IPS-18c (cell line): ENCODE results near the gene JAZF1.

ENCODE experiments used
- H3K4me3 ChIP-seq: 2 replicates; pipeline ENCODE4 v1.7.0; 2013; ENCODE audit warnings: low read depth, mild to moderate bottlenecking, low read length, moderate library complexity; ENCODE audit not compliant: insufficient read depth
- H3K9me3 ChIP-seq: one replicate; pipeline ENCODE4 v1.6.1; 2013; ENCODE audit warnings: mild to moderate bottlenecking, low read length, moderate library complexity; ENCODE audit not compliant: control insufficient read depth, insufficient read depth

The JAZF1 gene

DNA sequence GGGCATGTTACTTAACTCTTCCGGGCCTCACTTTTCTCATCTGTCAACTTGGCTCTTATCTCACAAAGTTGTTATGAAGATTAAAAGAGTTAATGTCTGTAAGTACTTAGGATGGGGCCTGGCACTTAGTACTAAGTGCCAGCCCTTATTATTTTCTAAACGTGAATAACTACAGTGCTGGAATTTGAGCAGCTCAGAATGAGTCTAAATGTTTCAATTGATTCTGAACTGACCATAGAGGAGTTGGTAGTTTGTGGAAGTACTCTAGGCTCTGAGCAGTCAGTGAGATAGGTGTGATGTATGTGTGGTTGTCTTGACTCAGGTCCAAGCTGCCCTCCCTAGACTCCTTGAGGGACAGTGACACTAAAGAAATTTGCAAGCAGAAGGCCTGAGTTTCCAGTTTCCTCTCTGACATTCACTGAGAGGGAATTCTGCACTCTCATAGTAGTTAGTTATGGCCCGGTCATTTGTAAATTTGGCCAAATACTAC lies 18.5 kb upstream of the JAZF1 start:
- Histone ChIP-seq H3K4me3 (no peak overlapping the region), H3K9me3 (no peaks in the 10 kb centered on the region)

DNA sequence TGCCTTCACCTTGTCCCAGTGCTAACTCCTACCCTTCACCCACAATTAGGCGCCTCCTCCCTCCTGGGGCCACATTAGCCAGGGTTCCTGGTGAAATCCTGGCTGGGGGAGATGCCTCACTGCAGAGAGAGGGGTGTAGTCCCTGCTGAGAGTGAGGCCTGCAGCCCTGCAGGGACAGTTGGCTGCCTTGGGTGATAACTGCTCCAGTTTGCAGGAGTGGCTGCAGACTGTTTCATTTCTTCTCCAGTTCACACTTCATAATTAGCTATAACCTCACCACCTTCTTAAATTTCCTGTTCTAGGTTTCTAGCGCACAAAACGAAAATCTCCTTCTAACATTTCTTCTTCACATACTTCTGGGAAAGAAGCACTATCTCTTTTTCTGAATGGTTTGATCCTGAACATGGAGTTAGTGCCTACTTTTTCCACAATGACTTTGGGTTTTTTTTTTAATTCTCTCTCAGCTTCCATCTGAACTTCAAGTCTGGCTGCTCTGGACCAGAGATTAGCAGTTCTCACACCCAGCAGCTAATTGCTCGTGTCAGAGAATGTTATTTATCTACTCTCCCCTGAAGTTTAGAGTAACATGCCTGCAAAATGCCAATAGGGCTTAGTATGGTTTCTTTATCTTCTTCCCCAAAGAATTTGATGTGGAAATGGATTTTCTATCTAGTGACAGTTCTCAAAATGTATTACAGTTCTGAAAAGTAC lies 15.5 kb upstream of the JAZF1 start:
- no peaks in the 10 kb centered on the region for H3K9me3 ChIP-seq

DNA sequence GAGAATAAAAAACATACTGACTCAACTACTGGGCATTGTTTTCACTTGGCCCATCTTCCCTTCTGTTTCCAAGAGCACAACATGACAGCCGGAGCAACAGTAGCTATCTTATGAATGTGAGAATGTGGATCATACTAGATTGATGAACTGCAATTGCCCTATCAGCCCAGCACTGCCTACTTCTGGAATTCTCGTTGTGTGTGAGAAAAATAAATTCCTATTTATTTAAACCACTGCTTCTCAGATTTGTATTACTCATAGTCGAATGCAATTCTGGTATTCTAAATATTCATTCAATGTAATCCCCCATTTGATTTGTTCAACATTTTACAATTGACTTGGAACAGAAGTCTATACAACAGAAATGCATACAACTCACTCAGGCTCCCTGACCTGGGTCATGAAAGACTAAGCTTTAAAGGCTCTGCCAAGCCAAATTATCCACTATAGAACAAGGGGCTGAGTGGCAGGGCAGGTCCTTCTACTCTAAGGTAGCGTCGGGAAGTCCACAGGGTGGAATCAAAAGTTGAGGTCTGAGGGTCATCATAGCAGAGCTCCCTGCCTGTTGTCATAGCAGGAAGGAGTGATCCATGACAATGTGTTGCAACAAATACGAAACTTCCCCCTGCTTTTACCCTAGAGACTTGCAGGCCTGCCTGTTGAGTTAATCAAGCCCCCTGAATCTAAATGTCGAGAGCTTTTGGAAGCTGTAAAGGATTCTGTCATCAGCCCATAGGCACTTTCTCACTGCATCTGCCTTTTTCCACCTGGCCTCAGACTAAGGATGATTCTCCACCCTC lies 12.4 kb upstream of the JAZF1 start:
- no peak overlapping the region for H3K4me3 ChIP-seq
- H3K9me3 ChIP-seq = no peaks in the 10 kb centered on the region

More for the DNA sequence above, 15.5 kb upstream of the JAZF1 start:
- H3K4me3 ChIP-seq = no peak overlapping the region

DNA sequence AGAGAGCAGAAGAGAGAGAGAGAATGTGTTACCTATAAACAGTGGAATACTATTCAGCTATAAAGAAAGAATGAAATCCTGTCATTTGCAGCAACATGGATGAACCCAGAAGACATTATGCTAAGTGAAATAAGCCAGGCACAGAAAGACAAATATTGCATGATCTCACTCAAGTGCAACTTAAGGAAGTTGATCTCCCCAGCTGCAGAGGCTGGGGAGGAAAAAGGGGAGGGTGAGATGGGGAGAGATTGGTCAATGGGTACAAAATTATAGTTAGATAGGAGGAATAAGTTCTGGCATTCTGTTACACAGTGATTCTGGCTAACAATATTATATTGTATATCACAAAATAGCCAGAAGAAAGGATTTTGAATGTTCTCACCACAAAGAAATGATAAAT lies 11.2 kb upstream of the JAZF1 start:
- H3K9me3 ChIP-seq = no peaks in the 10 kb centered on the region
- no peak overlapping the region for H3K4me3 ChIP-seq

DNA sequence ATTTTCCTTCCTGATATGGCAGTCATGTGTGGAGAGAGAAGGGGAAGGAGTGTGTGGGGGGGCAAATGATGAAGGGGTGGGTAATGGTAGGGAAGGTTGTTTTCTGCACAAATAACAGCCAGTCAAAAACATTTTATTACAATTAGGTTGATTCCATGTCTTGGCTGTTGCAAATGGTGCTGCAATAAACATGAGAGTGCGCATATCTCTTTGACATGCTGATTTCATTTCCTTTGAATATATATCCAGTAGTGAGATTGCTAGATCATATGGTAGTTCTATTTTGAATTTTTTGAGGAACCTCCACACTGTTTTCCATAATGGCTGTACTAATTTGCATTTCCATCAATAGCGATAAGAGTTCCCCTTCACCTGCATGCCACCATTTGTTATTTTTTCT lies 10.6 kb upstream of the JAZF1 start:
- H3K9me3 ChIP-seq = no peaks in the 10 kb centered on the region
- H3K4me3 ChIP-seq = no peak overlapping the region

DNA sequence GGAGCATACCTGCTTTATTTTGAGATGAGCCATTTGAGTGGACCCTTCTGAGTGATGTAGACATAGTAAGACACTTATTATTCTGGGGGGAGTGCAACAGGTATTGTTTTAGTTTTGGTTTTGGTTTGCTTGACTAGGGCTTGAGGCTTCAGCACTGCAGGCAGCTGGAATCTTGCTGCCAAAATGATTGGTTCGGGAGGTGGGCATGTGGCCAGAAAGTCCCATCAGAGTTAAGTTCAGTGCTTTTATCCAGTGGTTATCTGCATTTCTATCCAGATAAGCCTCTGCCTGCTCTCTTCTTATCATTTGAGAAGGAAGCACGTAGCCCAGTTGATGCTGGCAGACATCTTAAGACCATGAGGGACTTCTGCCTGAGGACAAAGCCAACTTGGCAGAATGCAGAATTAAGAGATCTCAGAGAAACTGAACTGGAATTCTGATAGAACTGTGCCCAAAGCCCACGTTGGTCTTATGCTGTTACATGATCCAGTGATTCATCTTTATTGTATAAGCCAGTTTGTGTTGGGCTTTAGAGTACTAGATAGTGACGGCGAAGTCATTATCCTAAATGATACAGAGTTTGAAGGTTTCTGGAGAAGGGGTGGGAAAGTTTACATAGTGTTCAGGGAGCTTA lies 9.6 kb upstream of the JAZF1 start:
- Histone ChIP-seq H3K4me3 (no peak overlapping the region), H3K9me3 (no peaks in the 10 kb centered on the region)

DNA sequence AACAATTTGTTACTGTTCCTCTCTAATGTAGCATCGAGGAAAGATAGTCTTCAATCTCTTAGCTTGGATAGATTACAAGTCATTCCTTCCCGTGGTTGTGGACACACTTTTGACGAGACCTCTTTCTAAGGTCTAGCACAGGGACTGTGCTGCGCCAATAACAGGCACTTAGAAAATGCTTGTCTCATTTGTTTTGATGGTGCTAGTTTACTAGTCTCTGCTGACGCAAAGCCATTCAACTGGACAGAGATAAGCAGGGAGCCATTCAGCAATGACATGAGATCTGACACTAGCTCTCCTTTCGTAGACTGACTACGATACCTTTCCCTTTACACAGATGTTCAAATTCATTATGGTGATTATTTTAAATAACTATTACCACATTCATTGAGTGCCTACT lies 6.4 kb upstream of the JAZF1 start:
- H3K4me3 ChIP-seq = no peak overlapping the region

DNA sequence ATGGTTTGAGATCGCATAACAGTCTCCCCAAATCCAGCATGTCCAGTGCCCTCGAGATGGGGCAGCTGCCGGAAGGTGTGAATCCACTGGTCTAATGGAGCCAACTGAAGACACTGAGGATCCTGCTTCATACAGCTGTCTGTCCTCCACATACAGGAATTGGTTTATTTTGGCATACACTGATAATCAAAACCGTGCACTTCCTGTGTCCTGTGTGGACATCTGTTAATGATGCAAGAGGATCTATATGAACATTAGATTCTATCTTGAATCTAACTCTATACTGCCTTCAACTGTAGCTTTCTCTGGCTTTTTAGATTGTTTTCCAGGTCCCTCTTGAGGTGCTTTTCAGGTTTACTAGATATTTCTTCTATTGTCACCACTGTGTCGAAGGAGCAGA lies 3.0 kb upstream of the JAZF1 start:
- H3K4me3 ChIP-seq = no peak overlapping the region
- no peaks in the 10 kb centered on the region for H3K9me3 ChIP-seq

More for the DNA sequence above, 6.4 kb upstream of the JAZF1 start:
- H3K9me3 ChIP-seq = no peaks in the 10 kb centered on the region

DNA sequence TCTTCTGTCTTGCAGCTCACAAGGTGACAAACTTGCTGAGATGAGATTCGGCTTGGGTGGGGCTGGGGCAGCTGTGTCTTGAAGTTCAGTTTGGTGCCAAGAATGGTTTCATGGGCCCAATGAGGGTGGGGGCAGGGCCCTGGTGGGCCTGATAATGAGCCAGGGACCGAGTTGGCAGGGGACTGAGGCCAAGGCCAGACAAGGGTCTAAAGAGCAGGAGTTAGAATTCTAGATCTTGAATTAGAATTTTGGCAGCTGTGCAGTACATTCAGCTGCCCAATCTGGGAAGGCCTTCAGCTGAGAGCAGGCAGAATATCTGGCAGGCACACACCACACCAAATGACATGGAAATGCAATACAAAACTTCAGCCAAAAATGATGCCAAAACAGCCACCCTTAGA lies 1.5 kb upstream of the JAZF1 start:
- H3K4me3 ChIP-seq = no peak overlapping the region
- no peaks in the 10 kb centered on the region for H3K9me3 ChIP-seq

DNA sequence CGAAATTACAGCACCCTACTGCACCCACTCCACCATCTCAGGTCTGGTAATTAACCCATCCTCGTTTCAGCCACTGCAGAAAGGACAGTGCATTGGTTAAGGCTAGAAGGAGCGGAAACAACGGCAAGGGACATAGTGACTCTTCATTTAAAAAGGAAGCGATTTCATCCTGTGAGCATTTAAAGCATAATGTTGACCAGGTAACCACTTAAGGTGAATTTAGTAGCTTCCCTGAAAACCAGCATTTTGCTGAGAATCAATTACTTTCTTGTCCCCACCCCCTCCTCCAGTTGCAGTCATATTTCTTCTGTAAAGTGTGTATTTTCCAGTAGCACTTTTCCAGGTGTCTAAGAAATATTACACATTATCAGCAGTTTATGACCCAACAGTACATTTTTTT lies 821 bp upstream of the JAZF1 start:
- Histone ChIP-seq H3K9me3 (no peaks in the 10 kb centered on the region), H3K4me3 (no peak overlapping the region)

DNA sequence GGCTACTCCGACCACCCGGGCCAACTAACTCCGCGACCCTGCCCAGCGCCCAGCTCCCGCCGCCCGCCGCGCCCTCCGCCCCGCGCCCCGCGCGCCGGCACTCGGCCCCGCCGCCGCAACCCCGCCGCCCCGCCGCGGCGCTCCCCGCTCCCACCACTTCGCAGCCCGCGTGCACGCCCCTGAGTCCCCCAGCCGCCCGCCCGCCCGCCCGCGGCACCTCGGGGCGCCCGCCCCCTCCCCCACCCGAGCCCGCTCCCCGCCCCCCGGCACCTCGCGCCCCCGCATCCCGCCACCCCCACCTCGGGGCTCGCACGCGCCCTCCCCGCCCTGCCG lies 598 bp downstream of the JAZF1 start:
- Histone ChIP-seq H3K9me3 (no peaks in the 10 kb centered on the region), H3K4me3 (peak overlapping the region; percentile 67; the same call in 1 of the 2 replicates)

DNA sequence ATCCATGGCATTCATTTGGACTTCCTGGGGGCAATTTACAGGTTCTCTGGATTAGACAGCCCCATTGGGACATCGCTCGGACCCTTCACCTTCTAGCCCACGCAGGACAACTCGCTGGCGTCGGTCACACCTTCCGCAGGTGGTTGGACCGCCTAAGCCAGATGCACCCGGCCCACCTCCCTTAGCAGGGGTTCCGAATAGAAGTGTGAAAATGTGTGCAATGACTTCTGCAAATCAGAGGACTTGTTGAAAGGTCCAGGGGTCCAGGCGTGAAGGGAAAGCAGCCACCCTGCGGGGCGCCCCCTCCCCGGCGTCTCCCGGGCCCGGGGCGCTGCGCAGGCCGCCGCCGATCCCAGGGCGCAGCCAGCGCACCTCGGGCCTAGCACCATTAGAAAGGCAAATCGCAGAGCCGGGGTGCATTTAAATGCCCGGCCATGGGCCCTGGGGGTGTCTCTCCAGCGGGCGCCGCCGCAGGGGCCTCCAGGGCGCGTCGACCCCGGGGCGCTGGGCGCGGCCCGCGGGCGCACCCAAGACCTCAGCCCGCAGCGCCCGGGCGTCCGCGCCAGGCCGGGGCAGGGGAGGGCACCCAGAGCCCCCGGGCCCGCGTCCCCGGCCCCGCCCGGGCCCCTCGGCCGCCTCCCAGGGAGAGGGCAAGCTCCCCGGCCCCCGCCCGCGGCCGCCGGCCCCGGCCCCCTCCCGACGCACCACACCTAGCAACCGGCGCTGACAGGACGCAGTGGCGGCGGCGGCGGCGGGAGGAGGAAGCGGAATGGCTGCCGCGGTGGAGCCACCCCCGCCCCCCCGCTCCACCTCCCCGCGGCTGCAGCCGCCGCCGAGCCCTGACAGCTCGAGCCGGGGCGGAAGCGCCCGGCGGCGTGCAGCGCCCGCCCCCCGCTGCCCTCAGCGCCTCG lies 1.2 kb downstream of the JAZF1 start:
- Histone ChIP-seq H3K4me3 (peak overlapping the region; percentile 61), H3K9me3 (no peaks in the 10 kb centered on the region)

DNA sequence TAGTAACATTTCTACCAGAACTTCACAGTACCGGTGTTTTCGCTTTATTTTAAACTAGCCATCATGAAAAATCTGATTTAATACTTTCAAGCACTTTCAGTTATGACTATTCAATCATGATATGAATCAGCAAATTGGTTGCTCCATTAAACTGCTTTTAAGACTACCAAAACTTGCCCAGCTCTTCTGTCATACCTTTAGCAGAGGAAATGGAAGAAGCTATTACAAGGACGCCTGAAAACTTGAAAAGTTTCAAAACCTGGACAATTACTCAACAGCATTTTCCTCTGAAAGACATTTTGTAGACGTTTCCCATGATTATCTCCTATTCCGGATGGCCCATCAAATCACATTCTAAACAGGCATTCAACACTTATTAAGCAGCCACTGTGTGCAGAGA lies 2.0 kb downstream of the JAZF1 start:
- Histone ChIP-seq H3K9me3 (no peaks in the 10 kb centered on the region), H3K4me3 (peak overlapping the region; percentile 61; the same call in 1 of the 2 replicates)

DNA sequence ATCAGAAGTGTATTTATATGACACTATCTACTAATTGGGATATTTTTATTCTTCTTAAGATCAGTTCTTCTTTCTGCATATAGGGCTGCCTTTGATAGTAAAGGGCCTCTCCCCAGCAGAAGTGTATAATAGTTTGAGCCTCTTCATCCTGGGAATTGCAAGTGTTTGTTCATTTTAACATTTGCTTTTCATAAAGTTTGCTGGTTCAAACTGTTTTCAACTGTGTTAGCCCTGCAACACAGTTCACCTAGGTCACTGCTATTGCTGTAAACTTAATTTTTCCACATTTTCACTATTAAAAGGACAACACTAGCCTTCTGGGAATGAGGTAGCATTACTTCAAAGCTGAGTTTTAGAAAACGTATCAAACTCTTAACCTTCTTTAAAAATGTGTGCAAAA lies 2.8 kb downstream of the JAZF1 start:
- no peaks in the 10 kb centered on the region for H3K9me3 ChIP-seq
- no peak overlapping the region for H3K4me3 ChIP-seq

DNA sequence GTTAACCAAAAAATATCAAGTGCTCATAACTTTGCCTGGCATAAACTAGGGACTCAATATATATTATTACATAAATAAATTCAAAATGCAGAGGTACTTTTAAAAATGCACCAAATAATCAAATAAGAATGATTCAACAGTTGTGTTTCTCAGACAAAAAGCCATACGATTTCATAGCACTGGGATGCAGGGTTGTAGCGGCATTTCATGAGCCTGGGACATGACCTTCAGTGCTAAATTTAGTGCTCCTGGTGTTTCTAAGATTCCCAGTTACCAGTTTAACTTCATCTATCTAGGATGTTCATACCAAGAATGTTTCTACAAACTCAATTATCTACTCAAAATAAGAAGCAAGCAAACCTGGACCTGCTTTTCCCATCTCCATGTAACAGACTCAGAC lies 4.0 kb downstream of the JAZF1 start:
- Histone ChIP-seq H3K4me3 (no peak overlapping the region), H3K9me3 (no peaks in the 10 kb centered on the region)

DNA sequence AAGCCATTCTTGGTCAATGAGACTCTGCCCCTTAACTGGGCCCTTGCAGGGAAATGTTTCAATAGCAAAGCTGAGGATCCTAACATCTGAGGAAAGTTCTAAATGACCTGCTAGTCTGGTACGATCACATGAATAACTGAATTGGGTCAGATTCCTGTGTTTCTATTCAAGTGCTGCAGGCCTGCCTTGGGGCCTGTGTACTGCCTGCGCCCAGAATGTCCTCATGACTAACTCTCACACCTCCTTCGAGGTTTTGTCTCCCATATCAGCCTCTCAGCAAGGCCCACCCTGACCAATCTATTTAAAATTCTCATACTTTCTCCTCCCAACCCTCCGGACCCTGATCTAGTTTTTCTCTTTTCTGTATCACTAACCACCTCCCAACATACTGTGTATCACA lies 4.4 kb downstream of the JAZF1 start:
- Histone ChIP-seq H3K9me3 (no peaks in the 10 kb centered on the region), H3K4me3 (no peak overlapping the region)
